Thyroid gland (tissue), 4 donors: ENCODE results near the gene ACP6.

Source experiments
- POLR2A ChIP-seq, 2 donors: fragments of 450-650 bp; IDR thresholded peaks; one replicate each; pipeline ENCODE4 v1.6.1; 2017; ENCODE audit warnings: antibody characterized with exemption in 2 of 2, mild to moderate bottlenecking in 2 of 2, moderate library complexity in 1 of 2
- TF ChIP-seq, protein P1 (sequence below), 6 experiments: fragments of 200-600 bp in 3 of 6; fragments of 450-650 bp in 3 of 6; sonication (generic) in 3 of 6; IDR thresholded peaks; one replicate each; pipeline ENCODE4 v1.5.1; 2016 to 2019; ENCODE audit warnings: antibody characterized with exemption in 6 of 6, mild to moderate bottlenecking in 2 of 6, inconsistent platforms in 1 of 6, moderate library complexity in 1 of 6

DNA sequence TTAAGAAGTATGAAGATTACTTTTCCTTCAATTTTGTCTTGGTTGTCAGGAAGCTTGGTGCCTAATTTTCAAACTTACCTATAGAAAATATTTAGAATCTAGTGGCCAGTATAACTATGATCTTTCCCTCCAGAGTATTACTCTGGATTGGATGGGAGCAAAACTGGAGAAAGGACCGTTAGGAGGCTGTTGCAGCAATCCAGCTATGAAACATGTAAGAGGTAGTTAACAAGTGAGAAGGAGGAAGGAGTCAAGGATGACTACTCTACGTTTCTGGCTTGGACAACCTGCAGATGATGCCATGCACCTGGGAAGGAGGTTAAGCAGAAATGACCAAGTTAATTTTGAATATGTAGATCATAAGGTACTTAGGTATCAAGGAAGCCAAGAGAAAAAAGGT is 3.5 kb upstream of the ACP6 start:
- no peak for TF ChIP-seq POLR2A (IDR thresholded peaks at IDR 0.05)
- TF ChIP-seq, protein P1, sequence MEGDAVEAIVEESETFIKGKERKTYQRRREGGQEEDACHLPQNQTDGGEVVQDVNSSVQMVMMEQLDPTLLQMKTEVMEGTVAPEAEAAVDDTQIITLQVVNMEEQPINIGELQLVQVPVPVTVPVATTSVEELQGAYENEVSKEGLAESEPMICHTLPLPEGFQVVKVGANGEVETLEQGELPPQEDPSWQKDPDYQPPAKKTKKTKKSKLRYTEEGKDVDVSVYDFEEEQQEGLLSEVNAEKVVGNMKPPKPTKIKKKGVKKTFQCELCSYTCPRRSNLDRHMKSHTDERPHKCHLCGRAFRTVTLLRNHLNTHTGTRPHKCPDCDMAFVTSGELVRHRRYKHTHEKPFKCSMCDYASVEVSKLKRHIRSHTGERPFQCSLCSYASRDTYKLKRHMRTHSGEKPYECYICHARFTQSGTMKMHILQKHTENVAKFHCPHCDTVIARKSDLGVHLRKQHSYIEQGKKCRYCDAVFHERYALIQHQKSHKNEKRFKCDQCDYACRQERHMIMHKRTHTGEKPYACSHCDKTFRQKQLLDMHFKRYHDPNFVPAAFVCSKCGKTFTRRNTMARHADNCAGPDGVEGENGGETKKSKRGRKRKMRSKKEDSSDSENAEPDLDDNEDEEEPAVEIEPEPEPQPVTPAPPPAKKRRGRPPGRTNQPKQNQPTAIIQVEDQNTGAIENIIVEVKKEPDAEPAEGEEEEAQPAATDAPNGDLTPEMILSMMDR (IDR thresholded peaks at IDR 0.05), result no peak
